ENCODE data around the gene HSPA1B.

DNA sequence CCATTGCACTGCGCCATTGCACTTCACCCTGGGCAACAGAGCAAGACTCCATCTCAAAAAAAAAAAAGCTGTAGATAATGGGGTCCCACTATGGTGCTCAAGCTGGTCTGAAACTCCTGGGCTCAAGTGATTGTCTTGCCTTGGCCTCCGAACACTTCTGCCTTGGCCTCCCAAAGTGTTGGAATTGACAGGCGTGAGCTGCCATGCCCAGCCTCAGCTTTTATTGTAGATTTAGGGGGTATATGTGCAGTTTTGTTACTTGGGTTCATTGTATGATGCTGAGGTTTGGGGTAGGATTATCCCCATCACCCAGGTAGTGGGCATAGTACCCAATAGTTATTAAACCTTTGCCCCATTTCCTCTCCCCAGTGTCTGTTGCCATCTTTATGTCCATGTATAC lies 11.4 kb downstream of the HSPA1B start:
- TF ChIP-seq CTCF (conservative IDR thresholded peaks at IDR 0.05) (no peak), ZFX (IDR thresholded peaks at IDR 0.05) (no peak)

Measured in C4-2B (cell line).